Lower leg skin (tissue), 3 donors: ENCODE measurements around the gene APBB2.

ENCODE experiments used
- CTCF ChIP-seq, 3 donors: fragments of 450-650 bp; IDR thresholded peaks; one replicate each; pipeline ENCODE4 v1.5.1; 2016; ENCODE audit warnings: antibody characterized with exemption in 3 of 3, mild to moderate bottlenecking in 3 of 3, moderate library complexity in 2 of 3
- POLR2A ChIP-seq, 2 donors: fragments of 450-650 bp; IDR thresholded peaks; one replicate each; pipeline ENCODE4 v1.6.1; 2016 to 2017; ENCODE audit warnings: antibody characterized with exemption in 2 of 2, mild to moderate bottlenecking in 1 of 2, moderate library complexity in 1 of 2

DNA sequence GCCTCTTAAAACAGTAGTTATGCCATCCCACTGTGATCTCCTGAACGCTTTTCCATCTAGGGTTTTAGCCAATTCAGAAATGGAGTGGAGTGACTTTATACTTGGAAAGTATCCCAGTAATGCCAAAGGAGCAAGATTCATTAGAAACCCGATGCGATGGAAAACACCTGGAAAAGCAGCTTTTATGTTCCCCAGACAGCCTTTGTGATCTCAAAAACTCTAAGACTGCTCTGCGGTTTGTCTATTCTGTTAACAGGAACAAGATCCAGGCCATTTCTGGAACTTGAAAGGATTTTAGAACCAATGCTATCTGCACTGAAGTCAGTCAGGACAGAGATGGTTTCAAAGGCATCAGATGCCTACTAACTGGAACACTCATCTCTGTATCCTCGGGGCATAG is 145.1 kb downstream of the APBB2 start:
- TF ChIP-seq CTCF (IDR thresholded peaks at IDR 0.05) (no peak), POLR2A (IDR thresholded peaks at IDR 0.05) (no peak)
